MM.1S (cell line): ENCODE measurements around the gene DPP10.

ENCODE experiments used
- EZH2phosphoT487 ChIP-seq: fragments of 300-600 bp; sonication (generic); IDR thresholded peaks from 2 replicates; pipeline ENCODE4 v1.6.1; 2018; ENCODE audit warnings: antibody characterized with exemption, low read length
- TF ChIP-seq, protein P1 (sequence below): fragments of 300-600 bp; sonication (generic); IDR thresholded peaks from 2 replicates; pipeline ENCODE4 v1.5.1; 2016; ENCODE audit warnings: antibody characterized with exemption, low read length, mixed read lengths

GRCh38 chr2:115386465-115386864 is 944.0 kb downstream of the DPP10 start:
- TF ChIP-seq, protein P1, sequence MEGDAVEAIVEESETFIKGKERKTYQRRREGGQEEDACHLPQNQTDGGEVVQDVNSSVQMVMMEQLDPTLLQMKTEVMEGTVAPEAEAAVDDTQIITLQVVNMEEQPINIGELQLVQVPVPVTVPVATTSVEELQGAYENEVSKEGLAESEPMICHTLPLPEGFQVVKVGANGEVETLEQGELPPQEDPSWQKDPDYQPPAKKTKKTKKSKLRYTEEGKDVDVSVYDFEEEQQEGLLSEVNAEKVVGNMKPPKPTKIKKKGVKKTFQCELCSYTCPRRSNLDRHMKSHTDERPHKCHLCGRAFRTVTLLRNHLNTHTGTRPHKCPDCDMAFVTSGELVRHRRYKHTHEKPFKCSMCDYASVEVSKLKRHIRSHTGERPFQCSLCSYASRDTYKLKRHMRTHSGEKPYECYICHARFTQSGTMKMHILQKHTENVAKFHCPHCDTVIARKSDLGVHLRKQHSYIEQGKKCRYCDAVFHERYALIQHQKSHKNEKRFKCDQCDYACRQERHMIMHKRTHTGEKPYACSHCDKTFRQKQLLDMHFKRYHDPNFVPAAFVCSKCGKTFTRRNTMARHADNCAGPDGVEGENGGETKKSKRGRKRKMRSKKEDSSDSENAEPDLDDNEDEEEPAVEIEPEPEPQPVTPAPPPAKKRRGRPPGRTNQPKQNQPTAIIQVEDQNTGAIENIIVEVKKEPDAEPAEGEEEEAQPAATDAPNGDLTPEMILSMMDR = no peak
- TF ChIP-seq EZH2phosphoT487 = no peak
